GM21723 (cell line): ENCODE measurements around the gene PRR33.

Source experiments
- ATAC-seq: cut with Tn5 transposase; IDR thresholded peaks from one replicate; pipeline ENCODE4 v1.9.1; 2021; ENCODE audit warnings: mild to moderate bottlenecking, moderate library complexity; ENCODE audit not compliant: unreplicated experiment

The PRR33 gene

GRCh38 chr11:1928470-1928890 lies 36.8 kb upstream of the PRR33 start:
- ATAC-seq = no peak

GRCh38 chr11:1927848-1928469 lies 36.3 kb upstream of the PRR33 start:
- ATAC-seq = no peak

GRCh38 chr11:1927026-1927847 lies 35.5 kb upstream of the PRR33 start:
- ATAC-seq = no peak

- ATAC-seq = no peak
Measured at GRCh38 chr11:1926156-1927025, 34.7 kb upstream of the PRR33 start.

- ATAC-seq = no peak
Measured at GRCh38 chr11:1925373-1926155, 33.9 kb upstream of the PRR33 start.

- no peak for ATAC-seq
Measured at GRCh38 chr11:1924646-1925372, 33.1 kb upstream of the PRR33 start.

GRCh38 chr11:1924181-1924580 lies 32.5 kb upstream of the PRR33 start:
- no peak for ATAC-seq

GRCh38 chr11:1923201-1923956 lies 31.7 kb upstream of the PRR33 start:
- ATAC-seq = no peak

- no peak for ATAC-seq
Measured at GRCh38 chr11:1922481-1923081, 30.9 kb upstream of the PRR33 start.

GRCh38 chr11:1921574-1922141 lies 30.0 kb upstream of the PRR33 start:
- no peak for ATAC-seq

- ATAC-seq = no peak
Measured at GRCh38 chr11:1920909-1921573, 29.3 kb upstream of the PRR33 start.

- no peak for ATAC-seq
Measured at GRCh38 chr11:1920128-1920908, 28.6 kb upstream of the PRR33 start.

- ATAC-seq = no peak
Measured at GRCh38 chr11:1919391-1920127, 27.9 kb upstream of the PRR33 start, which contains the start of gene TNNT3. TNNT3 (plus strand) TSS chr11:1919703; CDS start chr11:1922875, 3,172 bp downstream.

GRCh38 chr11:1918436-1919315 lies 27.0 kb upstream of the PRR33 start:
- ATAC-seq = no peak
